Small intestine (tissue), 7 donors: ENCODE data around the gene ATP9A. TPM values are rescaled to one million over a fixed set of nuclear protein-coding genes. Genes with fewer than 3 reads are reported as not detected.

Experiments
- DNase-seq, 2 donors: peaks; one replicate each; pipeline versions ENCODE4 v3.0.0 to v3.0.0-alpha.2; 2013
- FAIRE-seq: peaks from 2 replicates; lab custom pipeline; 2012; peaks lifted over from hg19 to GRCh38; lab: Jason Lieb, UNC
- H3K27ac ChIP-seq, 3 donors: one replicate each; pipeline ENCODE4 v1.5.1; 2013; ENCODE audit warnings: low read length in 2 of 3, mild to moderate bottlenecking in 2 of 3, control low read depth in 1 of 3, inconsistent platforms in 1 of 3, low read depth in 1 of 3, moderate library complexity in 1 of 3
- H3K27me3 ChIP-seq, 3 donors: one replicate each; pipeline ENCODE4 v1.6.1; 2013; ENCODE audit warnings: low read length in 3 of 3, inconsistent platforms in 1 of 3; ENCODE audit not compliant: control insufficient read depth in 3 of 3, insufficient read depth in 3 of 3
- H3K36me3 ChIP-seq, 3 donors: one replicate each; pipeline ENCODE4 v1.6.1; 2013; ENCODE audit warnings: low read length in 3 of 3, inconsistent platforms in 1 of 3, low read depth in 1 of 3, mild to moderate bottlenecking in 1 of 3, moderate library complexity in 1 of 3; ENCODE audit not compliant: control insufficient read depth in 3 of 3, insufficient read depth in 2 of 3
- H3K4me1 ChIP-seq, 3 donors: one replicate each; pipeline ENCODE4 v1.6.1; 2013; ENCODE audit warnings: low read length in 2 of 3, inconsistent platforms in 1 of 3, low read depth in 1 of 3, mild to moderate bottlenecking in 1 of 3, moderate library complexity in 1 of 3; ENCODE audit not compliant: control insufficient read depth in 3 of 3, insufficient read depth in 2 of 3
- H3K4me3 ChIP-seq, 3 donors: one replicate each; pipeline ENCODE4 v1.5.1; 2013; ENCODE audit warnings: low read length in 3 of 3, control low read depth in 1 of 3, inconsistent platforms in 1 of 3, low read depth in 1 of 3, mild to moderate bottlenecking in 1 of 3, moderate library complexity in 1 of 3
- H3K9me3 ChIP-seq, 2 donors: one replicate each; pipeline ENCODE4 v1.6.1; 2013; ENCODE audit warnings: low read depth in 1 of 2, low read length in 1 of 2; ENCODE audit not compliant: control insufficient read depth in 2 of 2, insufficient read depth in 1 of 2
- WGBS, 3 donors: extraction: QIAGEN DNeasy Blood & Tissue Kit; methylation state at CpG; one replicate each; pipeline ENCODE4 v1.1.7; 2013; 5-methylcytosine and 5-hydroxymethylcytosine counted together
- polyA plus RNA-seq, 4 donors: library from polyadenylated mRNA; stranded (reverse) in 3 of 4; unstranded in 1 of 4; fragments of 200-250 nt in 3 of 4; fragments of 120-200 nt in 1 of 4; gene quantifications; one replicate each; pipeline versions ENCODE4 v1.2.1 to v1.2.3, GENCODE V29; 2013
- donor health status: healthy with polysubstance abuse.
- donor health status: control.
- donor health status: control.
- donor health status: Bipolar disorder and iron deficiency.
- donor health status: healthy.

The ATP9A gene
- polyA plus RNA-seq, 4 donors: 4.1 to 49.0 (median 10.4) TPM

- peak in 1 of 2 donors; percentile 40 for DNase-seq
- H3K27ac ChIP-seq: no peak overlapping the region
- H3K27me3 ChIP-seq: no peaks in the 10 kb centered on the region
- no peak overlapping the region for H3K4me3 ChIP-seq
- H3K36me3 ChIP-seq: peaks cover 0 to 37% (median 0%) of the 10 kb centered on the region in 3 donors
- H3K9me3 ChIP-seq: no peaks in the 10 kb centered on the region
- FAIRE-seq: no peak
- WGBS, 3 donors: 29 to 62% (median 38%) methylated on average over 2 of the region's 2 CpGs
- H3K4me1 ChIP-seq: no peaks in the 10 kb centered on the region
Measured at GRCh38 chr20:51711426-51711825, 56.8 kb downstream of the ATP9A start.

DNA sequence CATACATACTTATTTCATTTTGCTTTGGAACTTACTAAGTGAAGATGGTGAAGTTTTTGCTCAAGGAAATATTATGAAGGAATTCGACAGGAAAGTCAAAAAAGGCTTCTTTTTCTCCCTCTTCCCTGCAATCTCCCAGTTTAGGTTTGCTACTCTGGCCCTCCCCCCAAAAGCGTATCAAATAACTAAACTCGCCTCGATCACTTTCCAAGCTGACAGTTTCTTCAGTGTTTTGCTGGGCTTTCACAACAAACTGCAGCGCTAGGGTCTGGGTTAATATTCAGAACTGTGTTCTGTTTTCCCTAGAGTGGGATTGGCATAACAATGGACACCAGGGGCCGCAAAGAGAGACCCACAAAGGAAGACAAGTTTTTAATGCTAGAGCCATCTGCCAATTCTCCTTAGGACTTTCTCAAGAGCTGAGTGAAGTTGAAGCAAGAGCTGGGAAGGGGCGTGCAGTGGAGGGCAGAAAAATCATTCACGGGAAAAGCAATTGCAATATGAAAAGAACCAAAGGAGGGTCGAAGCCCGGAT is 57.8 kb downstream of the ATP9A start:
- Histone ChIP-seq H3K4me1 (peaks cover 0 to under 1% (median 0%) of the 10 kb centered on the region in 3 donors), H3K27ac (no peak overlapping the region), H3K9me3 (no peaks in the 10 kb centered on the region), H3K4me3 (no peak overlapping the region), H3K27me3 (no peaks in the 10 kb centered on the region), H3K36me3 (peaks cover 0 to 37% (median 0%) of the 10 kb centered on the region in 3 donors)
- FAIRE-seq (no peak), DNase-seq (no peak)
- 82 to 94% (median 88%) methylated on average over 10 of the region's 10 CpGs for WGBS, 3 donors

GRCh38 chr20:51705400-51705799 is 62.8 kb downstream of the ATP9A start:
- Histone ChIP-seq H3K27me3 (no peaks in the 10 kb centered on the region), H3K27ac (peak overlapping the region in 1 of 3 donors; percentile 2), H3K36me3 (peaks cover 0 to 22% (median 0%) of the 10 kb centered on the region in 3 donors), H3K4me1 (peaks cover 4 to 38% (median 6%) of the 10 kb centered on the region in 3 donors), H3K4me3 (no peak overlapping the region), H3K9me3 (no peaks in the 10 kb centered on the region)
- FAIRE-seq (no peak), DNase-seq (no peak)
- WGBS, 3 donors: 68 to 72% (median 68%) methylated on average over 4 of the region's 4 CpGs

GRCh38 chr20:51703400-51704287 is 64.5 kb downstream of the ATP9A start:
- no peaks in the 10 kb centered on the region for H3K9me3 ChIP-seq
- FAIRE-seq (no peak), DNase-seq (peak; percentile 69 to 74)
- H3K4me1 ChIP-seq: peaks cover 4 to 38% (median 6%) of the 10 kb centered on the region in 3 donors
- 38 to 58% (median 43%) methylated on average over 8 of the region's 8 CpGs for WGBS, 3 donors
- H3K27me3 ChIP-seq: no peaks in the 10 kb centered on the region
- no peak overlapping the region for H3K4me3 ChIP-seq
- peaks cover 0 to 17% (median 0%) of the 10 kb centered on the region in 3 donors for H3K36me3 ChIP-seq
- H3K27ac ChIP-seq: peak overlapping the region in 1 of 3 donors; percentile 59

GRCh38 chr20:51702556-51702955 is 65.6 kb downstream of the ATP9A start:
- Histone ChIP-seq H3K9me3 (no peaks in the 10 kb centered on the region), H3K27me3 (no peaks in the 10 kb centered on the region), H3K4me3 (no peak overlapping the region), H3K36me3 (peaks cover 0 to 12% (median 0%) of the 10 kb centered on the region in 3 donors), H3K4me1 (peaks cover 4 to 38% (median 6%) of the 10 kb centered on the region in 3 donors), H3K27ac (peak overlapping the region in 1 of 3 donors; percentile 7)
- no peak for FAIRE-seq
- 47 to 67% (median 62%) methylated on average over 3 of the region's 3 CpGs for WGBS, 3 donors
- no peak for DNase-seq

DNA sequence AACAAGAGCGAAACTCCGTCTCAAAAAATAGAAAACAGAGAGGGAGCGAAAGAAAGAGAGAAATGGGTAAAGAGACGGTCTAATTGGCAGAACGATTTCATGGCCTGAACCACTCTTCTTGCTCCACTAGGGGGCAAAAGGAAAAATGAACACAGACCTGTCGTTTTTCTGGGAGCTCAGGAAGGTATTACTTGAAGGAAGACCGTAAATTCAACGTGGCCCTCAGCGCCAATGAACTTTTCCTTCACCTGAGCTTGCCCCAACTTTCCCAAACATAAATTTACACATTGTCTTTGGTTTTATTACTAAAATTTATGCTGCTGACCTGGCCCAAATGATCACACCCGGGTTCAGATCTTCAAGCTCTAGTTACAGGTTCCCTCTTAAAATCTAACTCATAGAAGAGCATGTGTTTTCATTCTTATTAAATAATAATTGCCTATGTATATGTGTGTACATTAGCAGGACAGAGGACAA is 67.3 kb downstream of the ATP9A start:
- Histone ChIP-seq H3K27me3 (no peaks in the 10 kb centered on the region), H3K4me1 (peaks cover 4 to 38% (median 6%) of the 10 kb centered on the region in 3 donors), H3K36me3 (peaks cover 0 to 6% (median 0%) of the 10 kb centered on the region in 3 donors), H3K27ac (no peak overlapping the region), H3K9me3 (no peaks in the 10 kb centered on the region), H3K4me3 (no peak overlapping the region)
- FAIRE-seq (no peak), DNase-seq (peak; percentile 68 to 74)
- WGBS, 3 donors: 27 to 57% (median 54%) methylated on average over 10 of the region's 10 CpGs

DNA sequence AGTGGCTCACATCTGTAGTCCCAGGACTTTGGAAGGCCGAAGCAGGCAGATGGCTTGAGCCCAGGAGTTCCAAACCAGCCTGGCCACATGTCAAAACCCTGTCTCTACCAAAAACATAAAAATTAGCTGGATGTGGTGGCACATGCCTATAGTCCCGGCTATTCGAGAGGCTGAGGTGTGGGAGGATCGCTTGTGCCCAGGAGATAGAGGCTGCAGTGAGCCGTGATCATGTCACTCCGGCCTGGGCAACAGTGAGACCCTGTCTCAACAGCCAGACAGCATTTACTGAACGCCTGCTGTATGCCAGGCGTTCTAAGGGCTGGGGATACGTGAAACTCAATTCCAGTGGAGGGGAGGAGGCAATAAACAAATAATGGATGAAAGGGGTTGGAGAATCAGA is 69.9 kb downstream of the ATP9A start:
- no peaks in the 10 kb centered on the region for H3K9me3 ChIP-seq
- DNase-seq: no peak
- no peak overlapping the region for H3K27ac ChIP-seq
- peaks cover 3 to 22% (median 3%) of the 10 kb centered on the region in 3 donors for H3K4me1 ChIP-seq
- H3K36me3 ChIP-seq: peaks cover 0 to 19% (median 0%) of the 10 kb centered on the region in 3 donors
- no peak for FAIRE-seq
- no peak overlapping the region for H3K4me3 ChIP-seq
- WGBS, 3 donors: 89 to 91% (median 90%) methylated on average over 9 of the region's 9 CpGs
- H3K27me3 ChIP-seq: no peaks in the 10 kb centered on the region

DNA sequence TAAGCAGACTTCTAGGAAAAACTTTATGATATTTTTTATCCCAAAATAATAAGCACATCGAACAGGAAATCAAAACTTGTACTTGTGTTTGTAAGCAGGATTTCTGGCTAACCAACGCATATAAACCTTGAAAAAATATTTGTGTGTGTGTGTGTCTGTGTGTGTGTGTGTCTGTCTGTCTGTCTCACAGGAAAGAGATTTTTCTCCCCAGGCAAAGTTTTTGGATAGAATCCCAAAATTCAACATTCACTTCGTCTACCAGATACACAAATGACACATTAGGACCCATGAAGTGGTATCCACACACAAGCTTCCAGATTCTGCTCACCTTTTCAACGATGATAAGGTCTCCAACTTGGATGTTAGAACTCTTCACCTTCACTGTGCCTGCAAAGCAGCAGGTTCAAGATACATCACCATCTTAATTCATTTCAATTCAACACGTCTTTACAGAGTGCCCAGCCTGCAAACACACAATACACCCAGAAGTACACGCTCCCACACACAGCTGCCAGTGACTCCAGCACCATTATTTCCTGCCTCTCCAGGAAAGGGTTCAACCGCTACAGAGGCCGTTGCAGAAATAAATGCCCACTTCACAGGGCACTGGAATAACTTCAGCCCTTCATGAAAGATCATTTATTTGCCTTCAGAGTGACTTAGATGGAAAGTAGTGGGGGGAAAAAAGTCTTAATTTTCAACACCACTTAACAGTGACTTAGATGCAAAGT is 70.9 kb downstream of the ATP9A start:
- Histone ChIP-seq H3K27me3 (no peaks in the 10 kb centered on the region), H3K4me3 (no peak overlapping the region), H3K36me3 (peaks cover 0 to 26% (median 0%) of the 10 kb centered on the region in 3 donors), H3K4me1 (peaks cover 0 to 13% (median 0%) of the 10 kb centered on the region in 3 donors), H3K27ac (no peak overlapping the region), H3K9me3 (no peaks in the 10 kb centered on the region)
- 59 to 78% (median 74%) methylated on average over 8 of the region's 8 CpGs for WGBS, 3 donors
- DNase-seq (no peak), FAIRE-seq (no peak)
